Fibroblast of lung (primary cell): ENCODE measurements around the gene RFFL. TPM values are rescaled to one million over a fixed set of nuclear protein-coding genes. Genes with fewer than 3 reads are reported as not detected.
A peak's percentile ranks its signal among the peaks of the same experiment; 100 is the strongest.

Experiments used
- DNase-seq, 2 donors: peaks; one replicate each; pipeline versions ENCODE4 v3.0.0 to v3.0.0-alpha.2; 2010; ENCODE audit warnings: low read depth in 2 of 2
- H2AFZ ChIP-seq: 2 replicates; pipeline ENCODE4 v1.5.1; 2012; ENCODE audit warnings: low read length, control low read depth, inconsistent platforms
- H3K27ac ChIP-seq: 2 replicates; pipeline ENCODE4 v1.5.1; 2011; ENCODE audit warnings: low read length, control low read depth; ENCODE audit not compliant: insufficient read depth
- H3K27me3 ChIP-seq: 2 replicates; pipeline ENCODE4 v1.5.1; 2011; ENCODE audit warnings: mild to moderate bottlenecking, low read length; ENCODE audit not compliant: control insufficient read depth, insufficient read depth
- H3K36me3 ChIP-seq: 2 replicates; pipeline ENCODE4 v1.5.1; 2011; ENCODE audit warnings: low read length; ENCODE audit not compliant: control insufficient read depth, insufficient read depth
- H3K4me1 ChIP-seq: 2 replicates; pipeline ENCODE4 v1.5.1; 2011; ENCODE audit warnings: low read length; ENCODE audit not compliant: control insufficient read depth, insufficient read depth; ENCODE audit errors: extremely low read depth
- H3K4me2 ChIP-seq: 2 replicates; pipeline ENCODE4 v1.5.1; 2011; ENCODE audit warnings: low read length, control low read depth; ENCODE audit not compliant: insufficient read depth; ENCODE audit errors: extremely low read depth
- H3K4me3 ChIP-seq, 4 experiments: fragments of 200-600 bp in 1 of 4; sonication (generic) in 1 of 4; replicated peaks in 1 of 4; 2 replicates each; pipeline ENCODE4 v1.5.1; 2011 to 2016; ENCODE audit warnings: low read length in 4 of 4, low read depth in 3 of 4, mild to moderate bottlenecking in 3 of 4, control low read depth in 2 of 4, inconsistent platforms in 1 of 4, mixed read lengths in 1 of 4; ENCODE audit not compliant: insufficient read depth in 1 of 4; ENCODE audit errors: control extremely low read depth in 1 of 4
- H3K79me2 ChIP-seq: 2 replicates; pipeline ENCODE4 v1.5.1; 2012; ENCODE audit warnings: mild to moderate bottlenecking, low read length, inconsistent platforms; ENCODE audit not compliant: control insufficient read depth, insufficient read depth
- H3K9ac ChIP-seq: 2 replicates; pipeline ENCODE4 v1.5.1; 2011; ENCODE audit warnings: mild to moderate bottlenecking, low read length, control low read depth; ENCODE audit not compliant: insufficient read depth
- H3K9me3 ChIP-seq: 2 replicates; pipeline ENCODE4 v1.5.1; 2012; ENCODE audit warnings: low read depth, low read length; ENCODE audit not compliant: control insufficient read depth, insufficient read depth
- H4K20me1 ChIP-seq: 2 replicates; pipeline ENCODE4 v1.5.1; 2011; ENCODE audit warnings: low read length; ENCODE audit not compliant: control insufficient read depth, insufficient read depth; ENCODE audit errors: extremely low read depth
- EZH2 ChIP-seq: IDR thresholded peaks from 2 replicates; pipeline ENCODE4 v1.5.1; 2012; ENCODE audit warnings: low read length, control low read depth, mild to moderate bottlenecking; ENCODE audit errors: missing control alignments
- polyA plus RNA-seq, 2 donors: library from polyadenylated mRNA; depleted of rRNA in 1 of 2; stranded (reverse) in 1 of 2; unstranded in 1 of 2; fragments of >200 nt; gene quantifications; 2 replicates each; pipeline ENCODE4 v1.2.1, GENCODE V29; 2011 to 2012; ENCODE audit warnings: missing spikeins in 1 of 2
- total RNA-seq: library from RNA; depleted of rRNA; stranded (reverse); fragments of >200 nt; gene quantifications from 2 replicates; pipeline ENCODE4 v1.2.1, GENCODE V29; 2014
- TF ChIP-seq, protein P1 (sequence below), 2 donors: IDR thresholded peaks in 1 of 2; conservative IDR thresholded peaks in 1 of 2; 1 replicate in 1 of 2; 2 replicates in 1 of 2; pipeline ENCODE4 v1.5.1; 2011 to 2012; ENCODE audit warnings: low read length in 2 of 2, control low read depth in 1 of 2, inconsistent platforms in 1 of 2, low read depth in 1 of 2, mild to moderate bottlenecking in 1 of 2

Gene RFFL
- total and polyA plus RNA-seq, 2 donors (not counting 1 experiment from before 2014, with no cell fraction given) = 10.1 to 15.9 TPM

DNA sequence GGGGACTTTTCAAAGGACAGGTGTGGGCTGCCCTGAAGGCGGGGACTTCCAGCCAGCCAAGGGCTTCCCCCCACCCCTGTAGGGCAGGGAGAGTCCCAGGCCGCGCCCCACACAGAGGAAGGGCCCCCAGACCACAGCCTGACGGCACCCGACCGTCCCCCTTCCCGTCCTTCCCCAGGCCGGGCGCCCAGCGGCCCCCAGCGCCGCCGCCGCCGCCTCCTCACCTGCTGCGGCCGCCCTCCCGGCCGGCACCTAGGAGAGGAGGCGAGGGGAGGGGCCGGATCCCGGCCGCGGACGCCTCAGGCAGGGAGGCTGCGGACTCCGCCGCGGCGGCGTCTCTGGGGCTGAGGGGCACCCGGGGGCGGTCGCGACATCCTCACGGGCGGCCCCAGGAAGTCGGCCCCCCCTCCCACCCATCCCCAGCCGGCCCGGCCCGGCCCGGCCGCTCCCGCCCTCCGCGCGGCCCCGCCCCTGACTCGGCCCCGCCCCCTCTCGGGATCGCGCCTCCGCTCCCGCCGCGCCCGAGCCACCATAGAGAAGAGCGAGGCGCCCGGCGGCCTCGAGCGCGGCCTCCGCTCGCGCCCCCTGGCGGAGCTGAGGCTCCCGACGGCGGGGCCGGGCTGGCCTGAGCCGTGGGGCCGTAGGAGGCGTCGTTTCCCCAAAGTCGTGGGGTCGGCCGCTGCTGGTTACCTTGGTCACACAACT, 25.5 kb upstream of the RFFL start:
- no peaks in the 10 kb centered on the region for H3K9me3 ChIP-seq
- H4K20me1 ChIP-seq = no peaks in the 10 kb centered on the region
- DNase-seq = peak; percentile 68 to 75
- no peaks in the 10 kb centered on the region for H3K36me3 ChIP-seq
- H3K9ac ChIP-seq = peak overlapping the region; percentile 76
- peak overlapping the region; percentile 75 for H3K27ac ChIP-seq
- H3K4me2 ChIP-seq = peak overlapping the region; percentile 94
- H3K4me3 ChIP-seq = peak overlapping the region; percentile 54 to 96 (median 84)
- peaks cover 40% of the 10 kb centered on the region for H3K79me2 ChIP-seq
- no peaks in the 10 kb centered on the region for H3K27me3 ChIP-seq
- peak overlapping the region; percentile 50 for H2AFZ ChIP-seq
- H3K4me1 ChIP-seq = peaks cover 5% of the 10 kb centered on the region
- TF ChIP-seq, protein P1, sequence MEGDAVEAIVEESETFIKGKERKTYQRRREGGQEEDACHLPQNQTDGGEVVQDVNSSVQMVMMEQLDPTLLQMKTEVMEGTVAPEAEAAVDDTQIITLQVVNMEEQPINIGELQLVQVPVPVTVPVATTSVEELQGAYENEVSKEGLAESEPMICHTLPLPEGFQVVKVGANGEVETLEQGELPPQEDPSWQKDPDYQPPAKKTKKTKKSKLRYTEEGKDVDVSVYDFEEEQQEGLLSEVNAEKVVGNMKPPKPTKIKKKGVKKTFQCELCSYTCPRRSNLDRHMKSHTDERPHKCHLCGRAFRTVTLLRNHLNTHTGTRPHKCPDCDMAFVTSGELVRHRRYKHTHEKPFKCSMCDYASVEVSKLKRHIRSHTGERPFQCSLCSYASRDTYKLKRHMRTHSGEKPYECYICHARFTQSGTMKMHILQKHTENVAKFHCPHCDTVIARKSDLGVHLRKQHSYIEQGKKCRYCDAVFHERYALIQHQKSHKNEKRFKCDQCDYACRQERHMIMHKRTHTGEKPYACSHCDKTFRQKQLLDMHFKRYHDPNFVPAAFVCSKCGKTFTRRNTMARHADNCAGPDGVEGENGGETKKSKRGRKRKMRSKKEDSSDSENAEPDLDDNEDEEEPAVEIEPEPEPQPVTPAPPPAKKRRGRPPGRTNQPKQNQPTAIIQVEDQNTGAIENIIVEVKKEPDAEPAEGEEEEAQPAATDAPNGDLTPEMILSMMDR (conservative IDR thresholded peaks at IDR 0.05 in 1 of 2, IDR thresholded peaks at IDR 0.05 in 1 of 2; ENCODE audit: low read depth in 1 of 2, low read length in 2 of 2) = peak; percentile 37 to 71
- no peak for TF ChIP-seq EZH2

DNA sequence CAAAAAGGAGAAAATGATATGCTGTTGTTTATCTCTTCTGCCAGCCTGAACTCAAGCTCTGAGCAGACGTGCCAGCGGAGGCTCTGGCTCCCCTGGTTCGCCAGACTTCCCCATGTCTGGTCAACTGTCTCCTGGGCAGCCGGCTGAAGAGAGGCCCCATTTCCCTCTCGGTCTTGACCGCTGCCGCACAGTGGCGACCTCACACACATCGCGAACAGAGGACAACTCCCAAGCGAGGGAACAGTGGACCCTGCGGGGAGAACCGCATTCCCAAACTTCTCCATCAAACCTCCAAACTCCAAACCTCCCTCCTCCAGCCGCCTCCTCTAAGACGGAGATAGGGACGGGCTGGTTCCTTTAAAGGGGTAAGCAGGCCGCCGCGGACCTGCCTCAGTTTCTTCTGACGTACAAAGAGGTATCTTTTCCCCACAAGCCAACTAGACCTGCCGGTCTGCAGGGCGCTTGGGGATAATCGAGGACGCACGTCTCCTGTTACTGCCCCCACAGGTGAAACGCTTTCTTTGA, 24.9 kb upstream of the RFFL start:
- no peaks in the 10 kb centered on the region for H4K20me1 ChIP-seq
- H3K36me3 ChIP-seq = no peaks in the 10 kb centered on the region
- H3K27ac ChIP-seq = peak overlapping the region; percentile 75
- peak overlapping the region; percentile 94 for H3K4me2 ChIP-seq
- peaks cover 47% of the 10 kb centered on the region for H3K79me2 ChIP-seq
- H3K27me3 ChIP-seq = no peaks in the 10 kb centered on the region
- H3K4me1 ChIP-seq = peaks cover 5% of the 10 kb centered on the region
- no peaks in the 10 kb centered on the region for H3K9me3 ChIP-seq
- peak overlapping the region; percentile 4 for H2AFZ ChIP-seq
- H3K4me3 ChIP-seq = peak overlapping the region; percentile 54 to 96 (median 84)
- peak; percentile 42 to 52 for DNase-seq
- H3K9ac ChIP-seq = peak overlapping the region; percentile 76
- TF ChIP-seq EZH2 = no peak
- TF ChIP-seq, protein P1 (conservative IDR thresholded peaks at IDR 0.05 in 1 of 2, IDR thresholded peaks at IDR 0.05 in 1 of 2; ENCODE audit: low read depth in 1 of 2, low read length in 2 of 2) = no peak

DNA sequence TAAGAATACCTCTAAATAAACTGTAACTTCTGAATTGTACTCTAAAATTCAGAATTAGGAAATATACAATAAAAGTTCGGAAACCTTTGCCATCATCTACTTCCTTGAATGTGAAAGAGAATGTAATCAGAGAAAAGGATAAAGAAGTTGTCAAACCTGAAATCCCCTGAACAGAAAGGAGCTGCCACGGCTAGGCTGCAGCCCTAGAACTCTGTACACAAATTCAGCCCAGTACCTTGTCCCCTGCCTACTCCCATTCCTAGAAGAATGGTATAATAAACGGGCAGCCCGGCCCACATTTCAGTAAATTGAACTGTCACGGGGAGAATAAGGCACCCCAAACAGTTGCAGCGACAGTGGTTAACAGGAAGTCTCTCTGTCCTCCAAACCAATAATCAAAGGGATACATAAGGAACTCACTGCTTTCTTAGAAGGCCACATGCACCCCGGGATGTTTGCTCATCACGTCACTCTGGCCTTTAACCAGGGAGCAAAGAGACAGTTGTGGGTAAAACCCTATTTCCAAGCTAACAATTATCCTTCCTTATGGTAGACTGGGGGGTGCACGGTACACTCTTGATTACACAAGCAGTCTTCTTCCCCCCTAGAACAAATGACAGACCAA, 24.3 kb upstream of the RFFL start:
- H4K20me1 ChIP-seq = peaks cover under 1% of the 10 kb centered on the region
- H3K79me2 ChIP-seq = peaks cover 50% of the 10 kb centered on the region
- H3K9me3 ChIP-seq = no peaks in the 10 kb centered on the region
- H3K4me2 ChIP-seq = peak overlapping the region; percentile 94
- H3K9ac ChIP-seq = peak overlapping the region; percentile 76
- H3K4me1 ChIP-seq = peaks cover 7% of the 10 kb centered on the region
- H3K27ac ChIP-seq = peak overlapping the region; percentile 75
- peak; percentile 28 to 34 for DNase-seq
- no peaks in the 10 kb centered on the region for H3K36me3 ChIP-seq
- peak overlapping the region; percentile 54 to 96 (median 84) for H3K4me3 ChIP-seq
- H3K27me3 ChIP-seq = no peaks in the 10 kb centered on the region
- no peak for TF ChIP-seq EZH2
- TF ChIP-seq, protein P1 (conservative IDR thresholded peaks at IDR 0.05 in 1 of 2, IDR thresholded peaks at IDR 0.05 in 1 of 2; ENCODE audit: low read depth in 1 of 2, low read length in 2 of 2) = no peak
- H2AFZ ChIP-seq = peak overlapping the region; percentile 4
